NCI-H128 (cell line): ENCODE data around the gene COL20A1.
"Not testable (repeated sequence)": the region's sequence is repeated elsewhere in the genome, so short reads cannot be mapped to it uniquely, and the experiment has no call there.

Experiments used
- DNase-seq: peaks from one replicate; lab custom pipeline; 2025; ENCODE audit not compliant: unreplicated experiment; lab: John Stamatoyannopoulos, UW

The COL20A1 gene

GRCh38 chr20:63330940-63331339, 38.0 kb downstream of the COL20A1 start:
- no peak for DNase-seq

DNA sequence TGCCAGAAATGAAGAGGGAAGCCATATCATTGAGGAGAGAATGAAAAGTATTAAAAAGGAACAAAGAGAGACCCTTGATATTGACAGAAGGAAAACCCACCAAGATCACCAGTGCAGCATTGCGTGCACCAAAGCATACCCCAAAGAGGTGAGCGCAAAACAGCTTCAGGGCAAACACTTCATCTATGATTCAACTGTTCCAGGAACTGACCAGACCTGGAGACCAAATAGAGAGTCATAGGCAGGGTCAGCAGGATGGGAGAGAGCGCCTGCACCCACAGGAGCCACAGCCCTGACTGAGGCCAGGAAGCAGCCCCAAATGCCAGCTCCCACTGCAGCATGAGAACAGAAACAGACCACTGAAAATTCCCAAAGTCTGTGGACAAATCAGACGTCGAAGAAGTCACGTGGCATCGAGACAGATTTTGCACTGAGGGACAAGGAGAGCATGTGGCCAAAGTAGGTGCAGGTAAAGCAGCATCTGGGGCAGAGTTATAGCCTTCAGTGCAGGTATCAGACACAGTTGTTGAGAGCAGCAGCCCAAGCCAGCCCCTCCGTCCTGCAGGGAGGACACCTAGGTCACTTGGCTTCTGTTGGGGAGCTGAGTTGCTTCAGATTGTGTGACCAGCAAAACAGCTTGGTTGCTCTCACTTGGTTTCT, 38.9 kb downstream of the COL20A1 start:
- no peak for DNase-seq

GRCh38 chr20:63332488-63333240, 39.7 kb downstream of the COL20A1 start:
- no peak for DNase-seq

DNA sequence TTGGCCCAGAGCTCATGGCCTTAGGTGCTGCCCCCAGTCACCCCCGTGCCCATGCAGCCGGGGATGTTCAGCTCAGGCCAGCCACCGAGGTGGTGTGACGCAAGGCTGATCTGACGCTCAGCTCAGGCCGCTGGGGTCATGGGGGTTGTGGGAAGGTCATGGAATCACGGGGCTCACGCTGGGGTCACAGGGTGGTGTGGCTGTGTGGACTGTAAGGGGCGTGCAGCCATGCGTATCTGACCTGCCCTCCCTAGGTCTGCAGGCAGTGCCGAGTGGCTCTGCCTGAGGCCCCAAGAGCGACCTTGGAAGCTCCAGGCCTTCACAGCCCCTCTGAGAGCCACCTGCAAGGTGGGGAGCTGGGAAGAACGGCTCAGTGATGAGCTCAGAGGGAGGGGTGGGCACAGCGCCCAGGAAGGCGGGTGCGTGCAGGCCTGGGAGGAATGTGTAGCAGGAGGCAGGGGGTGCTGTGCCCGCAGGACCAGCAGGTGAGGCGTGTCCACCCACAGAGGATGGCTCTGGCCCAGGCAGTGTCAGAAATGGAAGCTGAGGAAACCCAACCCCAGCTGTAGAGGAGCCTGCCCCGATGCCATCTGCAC, 40.4 kb downstream of the COL20A1 start:
- DNase-seq: no peak

DNA sequence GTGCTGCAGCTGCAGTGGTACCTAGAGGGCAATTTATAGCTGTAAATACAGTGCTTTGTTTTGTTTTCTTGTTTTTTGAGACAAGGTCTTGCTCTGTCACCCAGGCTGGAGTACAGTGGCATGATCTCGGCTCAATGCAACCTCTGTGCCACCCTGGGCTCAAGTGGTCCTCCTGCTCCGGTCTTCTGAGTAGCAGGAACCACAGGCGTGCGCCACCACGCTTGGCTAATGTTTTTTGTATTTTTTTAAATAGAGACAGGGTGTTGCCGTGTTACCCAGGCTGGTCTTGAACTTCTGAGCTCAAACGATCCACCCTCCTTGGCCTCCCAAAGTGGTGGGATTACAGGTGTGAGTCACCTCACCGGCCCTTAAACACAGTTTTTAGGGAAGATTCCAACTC, 41.4 kb downstream of the COL20A1 start:
- no peak for DNase-seq

GRCh38 chr20:63335060-63335459, 42.1 kb downstream of the COL20A1 start:
- not testable (repeated sequence) for DNase-seq

DNA sequence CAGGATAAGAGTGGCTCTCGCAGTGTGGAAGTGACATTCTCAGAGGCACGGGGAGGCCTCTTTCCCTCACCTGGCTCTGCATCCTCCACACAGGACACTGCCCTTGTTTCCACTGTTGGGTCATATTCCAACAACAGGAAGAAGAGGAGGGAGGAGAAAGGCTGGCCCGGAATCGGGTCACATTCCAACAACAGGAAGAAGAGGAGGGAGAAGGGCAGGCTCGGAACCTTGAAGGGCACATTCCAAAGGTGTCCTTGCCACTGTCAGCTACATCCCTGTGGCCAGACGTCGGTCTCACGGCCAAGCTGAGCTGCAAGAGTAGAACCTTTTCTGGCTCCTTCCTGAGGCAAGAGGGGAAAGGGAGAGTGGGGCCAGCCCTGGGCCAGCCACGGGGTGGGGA, 42.7 kb downstream of the COL20A1 start:
- DNase-seq: no peak

- DNase-seq: no peak
Measured at GRCh38 chr20:63336232-63336752, 43.3 kb downstream of the COL20A1 start.

DNA sequence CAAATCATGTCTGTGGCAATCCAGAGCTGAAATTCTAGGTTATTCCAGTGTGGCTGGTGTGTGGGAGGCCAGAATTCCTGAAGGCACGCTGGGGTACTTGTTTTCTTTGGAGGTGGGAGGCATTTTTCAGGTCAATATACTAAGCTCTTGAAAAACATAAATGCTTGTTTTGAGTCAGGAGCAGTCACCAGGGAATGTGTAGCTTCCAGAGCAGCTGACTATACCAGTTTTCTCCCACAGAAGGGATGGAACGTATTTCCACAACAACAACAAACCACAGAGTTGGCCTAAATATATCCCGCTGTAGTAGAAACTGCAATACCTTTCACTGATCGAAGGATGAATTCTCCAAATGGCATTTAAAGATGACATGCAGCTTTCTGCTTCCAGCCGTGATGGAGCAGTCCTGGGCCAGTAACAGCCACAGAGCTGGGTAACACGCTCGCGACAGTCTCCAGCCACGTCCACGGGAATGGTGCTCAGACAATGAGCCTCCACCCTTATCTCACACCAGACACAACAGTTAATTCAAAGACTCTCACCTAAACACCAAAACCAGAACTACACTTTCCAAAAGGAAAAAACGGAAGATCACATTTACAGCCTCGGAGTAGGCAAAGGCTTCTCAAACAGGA, 44.9 kb downstream of the COL20A1 start:
- DNase-seq: no peak

DNA sequence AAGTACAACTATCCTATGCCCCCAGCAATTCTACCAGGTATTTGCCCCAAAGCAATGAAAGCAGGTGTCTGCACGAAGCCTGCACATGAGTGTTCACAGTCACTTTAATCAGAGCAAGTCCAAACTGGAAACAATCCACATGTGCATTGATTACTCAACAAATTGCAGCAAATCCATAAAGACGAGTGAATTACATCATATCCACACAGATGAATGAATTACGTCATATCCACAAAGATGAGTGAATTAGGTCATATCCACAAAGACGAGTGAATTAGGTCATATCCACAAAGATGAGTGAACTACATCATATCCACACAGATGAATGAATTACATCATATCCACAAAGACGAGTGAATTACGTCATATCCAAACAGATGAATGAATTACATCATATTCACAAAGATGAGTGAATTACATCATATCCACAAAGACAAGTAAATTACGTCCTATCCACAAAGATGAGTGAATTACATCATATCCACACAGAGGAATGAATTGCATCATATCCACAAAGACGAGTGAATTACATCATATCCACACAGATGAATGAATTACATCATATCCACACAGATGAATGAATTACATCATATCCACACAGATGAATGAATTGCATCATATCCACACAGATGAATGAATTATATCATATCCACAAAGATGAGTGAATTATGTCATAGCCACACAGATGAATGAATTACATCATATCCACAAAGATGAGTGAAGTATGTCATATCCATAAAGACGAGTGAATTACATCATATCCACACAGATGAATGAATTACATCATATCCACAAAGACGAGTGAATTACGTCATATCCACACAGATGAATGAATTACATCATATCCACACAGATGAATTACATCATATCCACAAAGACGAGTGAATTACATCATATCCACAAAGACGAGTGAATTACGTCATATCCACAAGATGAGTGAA, 46.4 kb downstream of the COL20A1 start:
- not testable (repeated sequence) for DNase-seq

DNA sequence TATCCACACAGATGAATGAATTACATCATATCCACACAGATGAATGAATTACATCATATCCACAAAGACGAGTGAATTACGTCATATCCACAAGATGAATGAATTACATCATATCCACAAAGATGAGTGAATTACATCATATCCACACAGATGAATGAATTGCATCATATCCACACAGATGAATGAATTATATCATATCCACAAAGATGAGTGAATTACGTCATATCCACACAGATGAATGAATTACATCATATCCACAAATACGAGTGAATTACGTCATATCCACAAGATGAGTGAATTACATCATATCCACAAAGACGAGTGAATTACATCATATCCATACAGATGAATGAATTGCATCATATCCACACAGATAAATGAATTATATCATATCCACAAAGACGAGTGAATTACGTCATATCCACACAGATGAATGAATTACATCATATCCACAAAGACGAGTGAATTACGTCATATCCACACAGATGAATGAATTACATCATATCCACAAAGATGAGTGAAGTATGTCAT, 47.2 kb downstream of the COL20A1 start:
- not testable (repeated sequence) for DNase-seq

- DNase-seq: no peak
Measured at GRCh38 chr20:63342561-63343459, 49.8 kb downstream of the COL20A1 start.

DNA sequence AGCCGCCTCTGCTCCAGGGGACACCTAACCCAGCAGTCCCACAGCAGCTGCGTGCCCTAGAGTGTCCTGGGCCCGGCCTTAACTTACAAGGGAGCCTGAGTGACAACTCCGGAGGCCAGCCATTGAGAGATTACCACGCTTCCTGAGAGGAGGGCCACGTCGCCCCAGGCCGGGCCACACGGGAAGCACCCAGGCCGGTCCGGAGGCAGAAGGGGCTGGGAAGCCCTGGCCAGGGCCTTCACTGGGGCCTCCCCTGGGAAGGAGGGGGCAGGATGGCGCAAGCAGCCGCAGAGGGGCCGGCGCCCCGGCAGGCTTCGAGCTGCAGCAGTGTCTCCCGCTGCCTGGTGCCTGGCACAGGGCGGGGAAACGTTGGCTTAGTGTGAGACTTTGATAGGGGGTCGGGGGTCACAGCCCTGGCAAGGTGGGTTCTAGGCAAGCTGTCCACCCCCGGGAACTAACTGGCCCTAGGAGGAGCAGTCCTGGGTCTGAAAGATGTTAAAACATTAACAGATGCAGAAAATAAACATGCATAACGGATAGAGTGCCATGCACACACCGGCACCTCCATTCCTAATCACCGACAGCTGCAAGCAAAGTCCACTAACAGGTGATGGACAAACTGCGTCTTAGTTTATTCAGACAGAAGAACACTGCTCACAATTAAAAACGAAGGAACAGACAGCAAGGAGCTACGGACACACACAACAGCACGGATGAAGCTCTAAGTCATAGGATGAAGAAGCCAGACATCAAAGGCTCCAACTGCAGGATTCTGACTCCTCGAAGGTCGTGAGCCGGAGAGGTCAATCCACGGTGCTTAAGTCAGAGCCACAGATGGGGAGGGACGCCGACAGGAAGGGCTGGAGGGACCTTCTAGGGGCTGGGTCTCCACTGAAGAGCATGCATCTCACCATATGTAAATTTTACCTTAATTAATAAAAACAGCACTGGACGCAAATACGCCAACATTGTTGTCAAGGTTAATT, 50.8 kb downstream of the COL20A1 start:
- DNase-seq: no peak

DNA sequence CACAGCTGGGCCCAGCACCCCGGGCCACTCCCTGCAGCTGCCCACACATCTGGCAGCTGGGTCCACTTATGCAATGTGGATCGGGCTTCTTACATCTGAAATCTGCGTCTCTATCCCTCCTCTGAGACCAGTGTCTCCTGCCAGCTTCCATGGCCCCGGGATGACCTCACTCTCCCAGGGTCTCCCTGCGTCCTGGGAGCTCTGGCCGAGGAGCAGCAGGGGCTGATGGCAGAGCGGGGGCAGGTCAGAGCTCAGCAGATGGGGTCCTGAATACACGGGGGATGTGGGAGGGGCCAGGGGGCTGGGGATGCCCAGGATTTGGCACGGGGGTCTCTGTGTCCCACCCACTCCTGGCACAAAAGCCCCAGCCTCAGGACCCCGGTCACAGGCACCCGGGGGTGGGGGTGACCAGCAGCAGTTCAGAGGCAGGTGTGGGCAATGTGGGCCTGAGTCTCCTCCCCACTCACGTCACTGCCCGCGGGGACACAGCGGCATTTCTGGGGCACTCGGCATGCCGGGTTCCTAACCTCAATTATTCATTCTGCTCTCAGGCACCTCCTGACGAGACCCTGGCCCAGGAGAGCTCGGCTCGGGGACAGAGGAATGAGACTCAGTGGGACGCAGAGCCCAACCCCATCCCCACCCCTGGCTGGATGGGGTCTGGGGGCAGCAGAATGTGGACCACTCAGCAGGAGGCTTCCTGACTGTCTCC, 51.8 kb downstream of the COL20A1 start:
- DNase-seq: no peak

DNA sequence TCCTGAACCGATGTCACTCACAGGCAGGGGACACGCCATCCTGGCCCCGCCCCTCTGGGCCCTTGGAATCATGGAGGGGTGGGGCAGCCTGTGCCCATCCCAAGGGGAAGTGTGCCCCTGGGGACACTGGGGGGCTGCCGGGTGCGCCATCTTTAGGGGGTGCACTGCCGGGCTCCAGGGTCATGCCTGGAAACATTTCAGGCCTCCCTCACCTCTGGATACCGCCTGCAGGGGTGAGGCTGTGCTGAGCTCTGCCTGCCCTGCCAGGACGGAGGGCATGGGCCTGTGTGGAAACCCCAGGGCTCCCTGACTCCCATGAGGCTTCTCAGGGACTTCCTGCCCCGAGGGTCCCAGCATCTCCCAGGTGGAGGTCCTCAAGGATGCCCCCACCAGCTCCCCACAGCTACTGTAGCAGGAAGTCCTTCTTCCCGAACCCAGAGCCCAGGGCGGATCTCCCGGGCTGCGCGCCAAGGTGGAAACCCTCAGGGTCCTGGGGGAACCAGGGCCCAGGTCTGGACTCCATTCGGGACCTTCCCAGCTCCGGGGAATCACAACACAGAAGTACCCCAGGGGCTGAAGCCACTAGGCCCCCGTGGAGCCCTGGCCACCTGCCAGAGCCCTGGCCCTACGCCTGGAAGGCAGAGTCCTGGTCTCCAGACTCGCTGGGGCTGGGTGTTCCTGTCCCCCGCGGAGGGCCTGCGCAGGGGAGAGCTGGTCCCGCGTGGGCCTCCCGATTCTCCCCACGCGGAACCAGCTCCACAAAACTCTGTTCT, 52.5 kb downstream of the COL20A1 start:
- no peak for DNase-seq
